H9 (cell line): ENCODE data around the gene MAPK12. TPM values are rescaled to one million over a fixed set of nuclear protein-coding genes. Genes with fewer than 3 reads are reported as not detected.

Source experiments
- DNase-seq: peaks from one replicate; pipeline ENCODE4 v3.0.0-alpha.2; 2017
- H2AFZ ChIP-seq: one replicate; pipeline ENCODE4 v1.6.1; 2013; ENCODE audit warnings: mild to moderate bottlenecking, low read length, control low read depth, moderate library complexity
- H2AK5ac ChIP-seq: 2 replicates; pipeline ENCODE4 v1.6.1; 2013; ENCODE audit warnings: low read length, control low read depth, mixed read lengths; ENCODE audit not compliant: insufficient read length
- H2BK120ac ChIP-seq: one replicate; pipeline ENCODE4 v1.6.1; 2013; ENCODE audit warnings: low read depth, mild to moderate bottlenecking, low read length, control low read depth, inconsistent platforms; ENCODE audit not compliant: poor library complexity, severe bottlenecking
- H2BK12ac ChIP-seq: 2 replicates; pipeline ENCODE4 v1.6.1; 2013; ENCODE audit warnings: low read length, control low read depth, mixed read lengths, low read depth; ENCODE audit not compliant: insufficient read length
- H2BK15ac ChIP-seq: 2 replicates; pipeline ENCODE4 v1.6.1; 2013; ENCODE audit warnings: low read depth, low read length, control low read depth
- H2BK20ac ChIP-seq: one replicate; pipeline ENCODE4 v1.6.1; 2013; ENCODE audit warnings: low read depth, mild to moderate bottlenecking, low read length, control low read depth, inconsistent platforms; ENCODE audit not compliant: poor library complexity, severe bottlenecking
- H2BK5ac ChIP-seq: 2 replicates; pipeline ENCODE4 v1.6.1; 2013; ENCODE audit warnings: low read length, control low read depth, mixed read lengths; ENCODE audit not compliant: insufficient read length
- H3K14ac ChIP-seq: 2 replicates; pipeline ENCODE4 v1.6.1; 2013; ENCODE audit warnings: low read length, control low read depth; ENCODE audit not compliant: insufficient read depth
- H3K18ac ChIP-seq: 2 replicates; pipeline ENCODE4 v1.6.1; 2013; ENCODE audit warnings: low read depth, mild to moderate bottlenecking, mixed read lengths, low read length, control low read depth; ENCODE audit not compliant: insufficient read length
- H3K23ac ChIP-seq: 2 replicates; pipeline ENCODE4 v1.6.1; 2013; ENCODE audit warnings: low read length, control low read depth, mixed read lengths, low read depth; ENCODE audit not compliant: insufficient read length
- H3K23me2 ChIP-seq: 2 replicates; pipeline ENCODE4 v1.6.1; 2013; ENCODE audit warnings: low read depth, mild to moderate bottlenecking, mixed read lengths, low read length, control low read depth; ENCODE audit not compliant: insufficient read length, poor library complexity, severe bottlenecking
- H3K27ac ChIP-seq: 2 replicates; pipeline ENCODE4 v1.5.1; 2013; ENCODE audit warnings: low read length, control low read depth, mixed read lengths, low read depth; ENCODE audit not compliant: insufficient read length
- H3K27me3 ChIP-seq: 2 replicates; pipeline ENCODE4 v1.6.1; 2013; ENCODE audit warnings: low read length, control low read depth, inconsistent platforms; ENCODE audit not compliant: insufficient read depth
- H3K4ac ChIP-seq: 2 replicates; pipeline ENCODE4 v1.6.1; 2013; ENCODE audit warnings: low read depth, mild to moderate bottlenecking, control low read depth, inconsistent platforms, low read length, moderate library complexity
- H3K4me1 ChIP-seq: 2 replicates; pipeline ENCODE4 v1.6.1; 2013; ENCODE audit warnings: low read length, control low read depth, inconsistent platforms; ENCODE audit not compliant: insufficient read depth
- H3K4me2 ChIP-seq: 2 replicates; pipeline ENCODE4 v1.6.1; 2013; ENCODE audit warnings: low read length, control low read depth, mixed read lengths; ENCODE audit not compliant: insufficient read length, insufficient read depth
- H3K56ac ChIP-seq: 2 replicates; pipeline ENCODE4 v1.6.1; 2013; ENCODE audit warnings: low read depth, mild to moderate bottlenecking, mixed read lengths, low read length, control low read depth; ENCODE audit not compliant: insufficient read length
- H3K79me1 ChIP-seq: 2 replicates; pipeline ENCODE4 v1.6.1; 2013; ENCODE audit warnings: low read depth, mild to moderate bottlenecking, moderate library complexity, low read length, control low read depth, inconsistent platforms; ENCODE audit not compliant: insufficient read depth, poor library complexity, severe bottlenecking
- H3K79me2 ChIP-seq: 2 replicates; pipeline ENCODE4 v1.6.1; 2013; ENCODE audit warnings: low read length, control low read depth, inconsistent platforms; ENCODE audit not compliant: insufficient read depth
- H3K9ac ChIP-seq: 2 replicates; pipeline ENCODE4 v1.6.1; 2013; ENCODE audit warnings: low read length, control low read depth, mixed read lengths; ENCODE audit not compliant: insufficient read length; ENCODE audit errors: extremely low read depth
- H3K9me3 ChIP-seq: one replicate; pipeline ENCODE4 v1.6.1; 2013; ENCODE audit warnings: low read depth, low read length, inconsistent platforms; ENCODE audit not compliant: control insufficient read depth
- H3T11ph ChIP-seq: one replicate; pipeline ENCODE4 v1.6.1; 2013; ENCODE audit warnings: mild to moderate bottlenecking, low read length, control low read depth, inconsistent platforms
- H4K20me1 ChIP-seq: one replicate; pipeline ENCODE4 v1.6.1; 2013; ENCODE audit not compliant: control insufficient read depth, insufficient read length, insufficient read depth
- H4K5ac ChIP-seq: 2 replicates; pipeline ENCODE4 v1.6.1; 2013; ENCODE audit warnings: low read depth, mild to moderate bottlenecking, mixed read lengths, low read length, control low read depth; ENCODE audit not compliant: insufficient read length
- H4K8ac ChIP-seq: replicated peaks from 2 replicates; pipeline ENCODE4 v1.6.1; 2013; ENCODE audit warnings: low read length, control low read depth, mixed read lengths, low read depth; ENCODE audit not compliant: insufficient read length
- H4K91ac ChIP-seq: 2 replicates; pipeline ENCODE4 v1.6.1; 2013; ENCODE audit warnings: low read depth, mild to moderate bottlenecking, moderate library complexity, mixed read lengths, low read length, control low read depth; ENCODE audit not compliant: insufficient read length
- H3K27ac Mint-ChIP-seq, 3 experiments: 2 replicates in 2 of 3; 3 replicates in 1 of 3; pipeline ENCODE4 v1.8.0; 2020 to 2021; ENCODE audit warnings: mixed read lengths in 3 of 3, mild to moderate bottlenecking in 1 of 3, moderate library complexity in 1 of 3
- H3K27me3 Mint-ChIP-seq: 2 replicates; pipeline ENCODE4 v1.8.0; 2021; ENCODE audit warnings: low read depth, mild to moderate bottlenecking, moderate library complexity, mixed read lengths
- H3K36me3 Mint-ChIP-seq, 3 experiments: 2 replicates in 2 of 3; 3 replicates in 1 of 3; pipeline ENCODE4 v1.8.0; 2020 to 2021; ENCODE audit warnings: low read depth in 3 of 3, mixed read lengths in 3 of 3; ENCODE audit not compliant: insufficient read depth in 1 of 3
- H3K4me1 Mint-ChIP-seq, 2 experiments: 2 replicates each; pipeline ENCODE4 v1.8.0; 2020; ENCODE audit warnings: mixed read lengths in 2 of 2
- H3K4me3 Mint-ChIP-seq, 2 experiments: 2 replicates in 1 of 2; 3 replicates in 1 of 2; pipeline ENCODE4 v1.8.0; 2020 to 2021; ENCODE audit warnings: mild to moderate bottlenecking in 2 of 2, mixed read lengths in 2 of 2, moderate library complexity in 1 of 2
- H3K9me3 Mint-ChIP-seq, 2 experiments: 2 replicates in 1 of 2; 3 replicates in 1 of 2; pipeline ENCODE4 v1.8.0; 2020; ENCODE audit warnings: mild to moderate bottlenecking in 2 of 2, mixed read lengths in 2 of 2, moderate library complexity in 1 of 2
- CTCF ChIP-seq: fragments of 200-600 bp; sonication (generic); conservative IDR thresholded peaks from 3 replicates; pipeline ENCODE4 v1.8.0; 2021; ENCODE audit warnings: antibody characterized with exemption, mild to moderate bottlenecking
- WGBS: extraction: QIAGEN DNeasy Blood & Tissue Kit; methylation state at CpG from one replicate; pipeline ENCODE4 v1.1.7; 2013; ENCODE audit warnings: missing lambda C conversion rate, low lambda C conversion rate, mixed read lengths; ENCODE audit not compliant: insufficient read length; ENCODE audit errors: extremely low coverage; 5-methylcytosine and 5-hydroxymethylcytosine counted together
- total RNA-seq: library from RNA; stranded (reverse); gene quantifications from 2 replicates; pipeline ENCODE4 v1.2.1, GENCODE V29; 2021

MAPK12 gene
- total RNA-seq, 1 experiment from 2014 or later = 31.3 TPM

DNA sequence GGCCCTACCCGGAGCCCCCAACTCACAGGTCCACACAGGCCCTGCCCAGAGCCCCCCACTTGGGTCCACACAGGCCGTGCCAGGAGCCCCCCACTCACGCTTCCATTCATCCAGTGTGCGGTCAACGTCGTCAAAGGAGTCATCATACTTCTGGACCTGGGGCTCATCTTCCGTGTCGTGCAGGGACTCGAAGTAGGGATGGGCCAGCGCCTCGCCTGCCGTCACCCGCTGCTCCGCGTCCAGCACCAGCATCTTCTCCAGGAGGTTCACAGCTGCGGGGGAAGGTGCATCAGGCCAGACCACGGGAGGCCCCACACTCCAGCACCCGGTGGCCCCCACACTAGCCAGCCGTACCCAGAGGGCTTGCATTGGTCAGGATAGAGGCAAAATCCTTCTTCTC is 6.4 kb downstream of the MAPK12 start:
- Histone ChIP-seq H4K91ac (no peak overlapping the region), H3K27ac (no peak overlapping the region), H3K23me2 (peaks cover 15% of the 10 kb centered on the region), H2BK12ac (no peak overlapping the region), H2BK120ac (no peak overlapping the region), H2BK20ac (no peak overlapping the region), H4K20me1 (no peaks in the 10 kb centered on the region), H2BK5ac (no peak overlapping the region), H3T11ph (no peak overlapping the region), H3K14ac (no peak overlapping the region), H3K9ac (no peak overlapping the region), H3K4me1 (no peaks in the 10 kb centered on the region), H4K8ac (no peak overlapping the region), H3K4me2 (no peak overlapping the region), H3K4ac (no peak overlapping the region), H2BK15ac (no peak overlapping the region), H3K79me2 (no peaks in the 10 kb centered on the region), H4K5ac (no peak overlapping the region), H2AK5ac (no peak overlapping the region), H3K9me3 (no peaks in the 10 kb centered on the region), H3K56ac (no peak overlapping the region), H3K23ac (no peak overlapping the region), H3K79me1 (no peaks in the 10 kb centered on the region), H3K27me3 (no peaks in the 10 kb centered on the region), H2AFZ (no peak overlapping the region), H3K18ac (no peak overlapping the region)
- H3K4me1 Mint-ChIP-seq = peaks cover 3 to 8% of the 10 kb centered on the region in 2 experiments; a peak in 3 of 4 replicates
- TF ChIP-seq CTCF = no peak
- no peaks in the 10 kb centered on the region; a peak in 1 of 5 replicates for H3K9me3 Mint-ChIP-seq
- peaks cover 8% of the 10 kb centered on the region for H3K27me3 Mint-ChIP-seq
- peaks cover 0 to 3% (median 0%) of the 10 kb centered on the region in 3 experiments; a peak in 2 of 7 replicates for H3K36me3 Mint-ChIP-seq
- no CpG with 5 or more reads among the region's 19 CpGs for WGBS
- DNase-seq = no peak
- H3K4me3 Mint-ChIP-seq = no peak overlapping the region
- no peak overlapping the region for H3K27ac Mint-ChIP-seq
